Coronary artery (tissue), 2 donors: Measurements from ENCODE around the gene CARD11.

Source experiments
- DNase-seq: peaks from one replicate; pipeline ENCODE4 v3.0.0-alpha.2; 2017; ENCODE audit warnings: low spot score
- H3K27ac ChIP-seq, 2 donors: fragments of 200-600 bp; sonication (generic); one replicate each; pipeline ENCODE4 v1.5.1; 2016 to 2019
- H3K4me3 ChIP-seq: fragments of 200-600 bp; sonication (generic); 2 replicates; pipeline ENCODE4 v1.5.1; 2016; ENCODE audit warnings: mild to moderate bottlenecking, moderate library complexity
- TF ChIP-seq, protein P1 (sequence below): fragments of 200-600 bp; sonication (generic); IDR thresholded peaks from one replicate; pipeline ENCODE4 v1.5.1; 2019; ENCODE audit warnings: antibody characterized with exemption

Gene CARD11

DNA sequence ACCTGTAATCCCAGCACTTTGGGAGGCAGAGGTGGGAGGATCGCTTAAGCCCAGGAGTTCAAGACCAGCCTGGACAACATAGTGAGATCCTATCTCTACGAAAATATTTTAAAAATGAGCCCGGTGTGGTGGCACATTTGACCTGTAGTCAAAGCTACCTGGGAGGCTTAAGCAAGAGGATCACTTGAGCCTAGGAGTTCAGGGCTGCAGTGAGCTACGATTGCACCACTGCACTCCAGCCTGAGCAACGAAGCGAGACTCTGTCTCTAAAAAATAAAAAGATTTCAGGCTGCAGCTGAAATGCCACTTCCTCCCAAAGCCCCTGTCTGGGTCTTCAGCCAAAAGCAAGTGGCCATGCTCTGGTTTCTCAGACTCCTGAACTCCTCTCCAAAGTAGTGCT lies 38.7 kb upstream of the CARD11 start:
- Histone ChIP-seq H3K4me3 (no peak overlapping the region), H3K27ac (no peak overlapping the region)
- TF ChIP-seq, protein P1, sequence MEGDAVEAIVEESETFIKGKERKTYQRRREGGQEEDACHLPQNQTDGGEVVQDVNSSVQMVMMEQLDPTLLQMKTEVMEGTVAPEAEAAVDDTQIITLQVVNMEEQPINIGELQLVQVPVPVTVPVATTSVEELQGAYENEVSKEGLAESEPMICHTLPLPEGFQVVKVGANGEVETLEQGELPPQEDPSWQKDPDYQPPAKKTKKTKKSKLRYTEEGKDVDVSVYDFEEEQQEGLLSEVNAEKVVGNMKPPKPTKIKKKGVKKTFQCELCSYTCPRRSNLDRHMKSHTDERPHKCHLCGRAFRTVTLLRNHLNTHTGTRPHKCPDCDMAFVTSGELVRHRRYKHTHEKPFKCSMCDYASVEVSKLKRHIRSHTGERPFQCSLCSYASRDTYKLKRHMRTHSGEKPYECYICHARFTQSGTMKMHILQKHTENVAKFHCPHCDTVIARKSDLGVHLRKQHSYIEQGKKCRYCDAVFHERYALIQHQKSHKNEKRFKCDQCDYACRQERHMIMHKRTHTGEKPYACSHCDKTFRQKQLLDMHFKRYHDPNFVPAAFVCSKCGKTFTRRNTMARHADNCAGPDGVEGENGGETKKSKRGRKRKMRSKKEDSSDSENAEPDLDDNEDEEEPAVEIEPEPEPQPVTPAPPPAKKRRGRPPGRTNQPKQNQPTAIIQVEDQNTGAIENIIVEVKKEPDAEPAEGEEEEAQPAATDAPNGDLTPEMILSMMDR: no peak
- no peak for DNase-seq

DNA sequence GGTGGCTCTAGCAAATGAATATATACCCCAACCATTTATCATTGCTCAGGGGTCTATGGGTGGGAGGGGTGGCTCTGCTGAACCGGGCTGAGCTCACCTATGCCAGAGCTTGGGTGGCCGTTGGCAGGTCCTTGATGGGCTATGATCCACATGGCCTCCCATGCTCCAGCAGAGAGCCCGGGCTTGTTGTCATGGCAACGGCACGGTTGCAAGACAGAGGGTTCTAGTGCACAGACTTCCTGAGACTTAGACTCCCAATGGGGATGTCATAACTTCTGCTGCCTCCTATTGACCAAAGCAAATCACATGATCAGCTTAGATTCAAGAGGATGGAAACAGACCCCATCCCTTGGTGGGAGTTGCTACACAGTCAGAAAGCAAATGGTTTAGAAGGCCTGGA lies 36.4 kb upstream of the CARD11 start:
- H3K27ac ChIP-seq: no peak overlapping the region
- no peak for DNase-seq
- TF ChIP-seq, protein P1: no peak
- H3K4me3 ChIP-seq: no peak overlapping the region

DNA sequence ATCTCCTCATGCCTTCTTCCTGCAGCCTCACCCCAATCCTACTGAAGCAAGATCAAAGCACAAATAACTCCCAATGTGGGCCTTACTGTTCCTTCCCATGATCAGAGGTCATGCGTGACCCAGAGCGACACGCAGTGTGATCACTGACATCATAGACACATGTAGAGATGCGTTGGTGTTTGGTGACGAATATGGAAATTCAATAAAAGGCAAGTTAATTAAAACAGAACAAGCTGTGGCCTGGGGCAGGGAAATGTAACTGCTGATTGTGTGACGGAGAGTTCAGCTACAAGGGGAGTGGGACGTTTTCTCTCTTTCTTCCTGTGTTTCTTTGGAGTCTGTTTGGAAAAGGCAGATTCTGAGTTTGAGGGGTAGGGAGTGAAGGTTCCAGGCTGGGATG lies 34.8 kb upstream of the CARD11 start:
- Histone ChIP-seq H3K27ac (no peak overlapping the region), H3K4me3 (no peak overlapping the region)
- DNase-seq: no peak
- TF ChIP-seq, protein P1: no peak

DNA sequence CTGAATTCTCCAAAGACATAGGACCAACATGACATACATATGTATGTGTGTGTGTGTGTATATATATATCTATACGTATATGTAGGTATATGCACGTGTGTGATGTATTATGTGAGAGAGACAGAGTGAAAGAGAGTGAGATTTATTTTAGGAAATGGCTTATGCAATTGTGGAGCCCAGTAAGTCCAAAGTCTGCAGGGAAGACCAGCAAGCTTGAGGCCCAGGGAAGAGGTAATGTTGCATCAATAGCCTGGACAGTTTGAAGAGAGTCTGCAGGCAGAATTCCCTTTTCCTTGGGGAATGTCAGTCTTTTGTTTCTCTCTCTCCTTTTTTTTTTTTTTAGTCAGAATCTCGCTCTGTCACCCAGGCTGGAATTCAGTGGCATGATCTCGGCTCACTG lies 33.0 kb upstream of the CARD11 start:
- Histone ChIP-seq H3K4me3 (no peak overlapping the region), H3K27ac (no peak overlapping the region)
- TF ChIP-seq, protein P1: no peak
- DNase-seq: no peak

DNA sequence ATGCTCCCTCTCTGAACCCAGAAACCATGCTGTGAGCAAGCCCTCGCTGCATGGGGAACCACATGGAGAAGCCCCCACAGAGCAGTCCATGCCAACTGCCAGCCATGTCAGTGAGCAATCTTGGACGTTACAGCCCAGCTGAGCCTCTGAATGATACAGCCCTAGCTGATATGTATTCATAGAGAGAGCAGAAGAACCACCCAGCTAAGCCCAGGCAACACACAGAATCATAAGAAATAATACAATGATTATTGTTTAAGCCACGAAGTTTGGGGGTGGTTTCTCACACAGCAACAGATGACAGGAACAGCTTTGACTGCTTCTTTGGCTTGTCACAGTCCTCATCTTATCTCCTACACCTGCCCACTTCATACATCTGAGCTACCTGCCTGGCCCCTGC lies 32.5 kb upstream of the CARD11 start:
- no peak overlapping the region for H3K27ac ChIP-seq
- TF ChIP-seq, protein P1: no peak
- no peak overlapping the region for H3K4me3 ChIP-seq
- no peak for DNase-seq

DNA sequence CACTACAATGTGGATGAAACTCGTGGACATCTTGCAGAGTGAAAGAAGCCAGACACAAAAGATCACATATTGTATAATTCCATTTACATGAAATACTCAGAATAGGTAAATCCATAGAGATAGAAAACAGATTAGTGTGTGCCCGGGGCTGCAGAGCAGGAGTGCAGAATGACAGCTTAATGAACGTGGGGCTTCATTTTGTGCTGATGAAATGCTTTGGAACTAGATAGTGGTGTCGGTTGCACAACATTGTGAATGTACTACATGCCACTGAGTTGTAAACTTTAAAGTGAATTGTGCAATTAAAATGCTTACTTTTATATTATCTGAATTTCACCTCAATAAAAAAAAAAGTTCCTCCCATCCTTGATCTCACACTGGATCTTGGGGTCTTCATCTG lies 31.8 kb upstream of the CARD11 start:
- no peak overlapping the region for H3K4me3 ChIP-seq
- no peak overlapping the region for H3K27ac ChIP-seq
- DNase-seq: no peak
- TF ChIP-seq, protein P1: no peak

DNA sequence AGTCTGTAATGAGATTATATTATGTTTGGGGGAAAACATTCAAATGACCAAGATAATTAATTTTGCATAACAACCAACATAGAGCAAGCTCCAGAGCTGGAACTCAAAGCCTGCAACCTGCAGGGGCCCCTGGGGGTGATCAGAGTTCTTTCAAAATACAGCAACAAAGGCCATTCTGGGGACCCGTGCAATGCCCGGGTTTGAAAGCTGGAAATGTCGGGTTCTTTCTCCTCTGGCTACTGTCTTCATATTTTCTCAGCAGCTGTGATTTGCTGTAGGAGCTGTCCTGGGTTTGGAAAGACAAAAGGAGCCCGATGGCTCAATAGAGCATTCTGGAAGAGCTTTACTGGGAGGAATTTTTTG lies 30.8 kb upstream of the CARD11 start:
- TF ChIP-seq, protein P1: no peak
- Histone ChIP-seq H3K27ac (no peak overlapping the region), H3K4me3 (no peak overlapping the region)
- no peak for DNase-seq
